ENCODE results near the gene ODAD3.
"Not testable (repeated sequence)": the region's sequence is repeated elsewhere in the genome, so short reads cannot be mapped to it uniquely, and the experiment has no call there.

DNA sequence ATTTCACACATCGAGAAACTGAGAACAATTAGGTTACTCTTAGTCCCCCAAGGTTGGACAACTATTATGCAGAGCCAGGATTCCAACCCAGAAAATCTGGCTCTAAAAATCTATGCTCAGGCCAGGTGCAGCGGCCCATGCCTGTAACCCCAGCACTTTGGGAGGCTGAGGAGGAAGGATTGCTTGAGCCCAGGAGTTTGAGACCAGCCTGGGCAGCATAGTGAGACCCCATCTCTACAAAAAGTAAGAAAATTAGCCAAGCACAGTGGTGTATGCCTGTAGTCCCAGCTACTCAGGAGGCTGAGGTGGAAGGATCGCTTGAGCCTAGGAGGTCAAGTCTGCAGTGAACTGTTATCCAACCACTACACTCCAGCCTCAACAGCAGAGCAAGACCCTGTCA is 1.4 kb downstream of the ODAD3 start:
- not testable (repeated sequence) for TF ChIP-seq CTCF (conservative IDR thresholded peaks at IDR 0.05); ZFX (IDR thresholded peaks at IDR 0.05)

All from C4-2B (cell line).